GM23338 (cell line): Measurements from ENCODE around the gene KCNAB2.

Source experiments
- CREB1 ChIP-seq: fragments of 250-450 bp; sonication (Bioruptor Pico); IDR thresholded peaks from 2 replicates; pipeline ENCODE4 v1.5.0; 2020; ENCODE audit warnings: low read depth, mild to moderate bottlenecking, moderate library complexity
- EZH2 ChIP-seq: fragments of 200-600 bp; sonication (generic); IDR thresholded peaks from one replicate; pipeline ENCODE4 v1.8.0; 2017; ENCODE audit warnings: antibody characterized with exemption, mild to moderate bottlenecking, low read depth; ENCODE audit not compliant: unreplicated experiment
- EZH2phosphoT487 ChIP-seq: fragments of 200-600 bp; sonication (generic); IDR thresholded peaks from one replicate; pipeline ENCODE4 v1.8.1; 2018; ENCODE audit warnings: antibody characterized with exemption; ENCODE audit not compliant: unreplicated experiment
- JUNB ChIP-seq: IDR thresholded peaks from one replicate; pipeline ENCODE4 v1.6.1; 2016; ENCODE audit warnings: antibody characterized with exemption; ENCODE audit not compliant: unreplicated experiment
- NANOG ChIP-seq: IDR thresholded peaks from 2 replicates; pipeline ENCODE4 v1.6.1; 2016; ENCODE audit warnings: antibody characterized with exemption, borderline replicate concordance
- POLR2AphosphoS5 ChIP-seq: IDR thresholded peaks from 2 replicates; pipeline ENCODE4 v1.6.1; 2016; ENCODE audit warnings: antibody characterized with exemption, low read depth
- ZNF331 ChIP-seq: fragments of 250-450 bp; sonication (Bioruptor Pico); IDR thresholded peaks from 2 replicates; pipeline ENCODE4 v1.5.0; 2020; ENCODE audit warnings: low read depth, mild to moderate bottlenecking, moderate library complexity
- TF ChIP-seq, protein P1 (sequence below), 2 experiments: fragments of 200-600 bp in 1 of 2; sonication (generic) in 1 of 2; conservative IDR thresholded peaks; 2 replicates each; pipeline versions ENCODE4 v1.5.1 to v1.6.1; 2016 to 2017; ENCODE audit warnings: antibody characterized with exemption in 2 of 2, low read depth in 2 of 2, mild to moderate bottlenecking in 2 of 2, moderate library complexity in 1 of 2
- TF ChIP-seq, protein P2 (sequence below): IDR thresholded peaks from one replicate; pipeline ENCODE4 v1.6.1; 2018; ENCODE audit warnings: antibody characterized with exemption; ENCODE audit not compliant: unreplicated experiment

DNA sequence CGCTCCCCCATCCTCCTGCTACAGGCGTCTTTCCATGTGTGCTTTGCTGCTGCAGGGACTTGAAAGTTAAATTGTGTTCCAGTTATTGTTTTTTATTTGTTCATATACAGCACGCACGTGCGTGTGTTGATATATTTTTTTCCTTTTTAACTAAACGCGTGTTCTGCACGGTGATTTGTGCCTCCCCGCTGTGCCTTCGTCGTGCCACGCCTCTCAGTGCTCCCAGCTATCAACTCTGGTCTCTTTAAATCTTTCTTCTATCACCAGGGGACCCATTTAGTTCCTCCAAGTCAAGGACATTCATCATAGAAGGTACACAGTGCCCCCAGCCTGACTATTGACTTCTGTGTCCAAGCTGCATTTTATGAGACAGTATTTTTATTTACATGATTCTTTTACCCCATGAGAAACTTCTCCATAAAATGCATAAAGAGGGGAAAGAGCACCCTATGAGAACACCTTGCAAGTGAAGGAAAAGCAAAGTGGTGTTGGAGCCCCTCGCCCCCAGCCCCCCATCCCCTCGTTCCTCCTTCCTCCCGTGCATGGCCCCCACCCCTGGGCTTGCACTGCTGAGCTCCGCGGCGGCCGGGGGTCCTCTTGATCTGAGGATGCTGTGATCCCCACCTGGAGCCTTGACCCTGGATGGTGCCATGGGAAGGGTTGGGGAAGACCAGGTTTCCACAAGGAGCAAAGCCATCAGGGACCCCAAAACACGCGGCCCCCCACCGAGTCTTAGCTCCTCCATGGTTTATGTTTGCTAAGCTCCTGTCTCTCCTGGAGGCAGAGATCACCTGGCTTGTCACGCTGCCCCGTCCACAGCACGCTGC lies 45.5 kb downstream of the KCNAB2 start:
- TF ChIP-seq, protein P1, sequence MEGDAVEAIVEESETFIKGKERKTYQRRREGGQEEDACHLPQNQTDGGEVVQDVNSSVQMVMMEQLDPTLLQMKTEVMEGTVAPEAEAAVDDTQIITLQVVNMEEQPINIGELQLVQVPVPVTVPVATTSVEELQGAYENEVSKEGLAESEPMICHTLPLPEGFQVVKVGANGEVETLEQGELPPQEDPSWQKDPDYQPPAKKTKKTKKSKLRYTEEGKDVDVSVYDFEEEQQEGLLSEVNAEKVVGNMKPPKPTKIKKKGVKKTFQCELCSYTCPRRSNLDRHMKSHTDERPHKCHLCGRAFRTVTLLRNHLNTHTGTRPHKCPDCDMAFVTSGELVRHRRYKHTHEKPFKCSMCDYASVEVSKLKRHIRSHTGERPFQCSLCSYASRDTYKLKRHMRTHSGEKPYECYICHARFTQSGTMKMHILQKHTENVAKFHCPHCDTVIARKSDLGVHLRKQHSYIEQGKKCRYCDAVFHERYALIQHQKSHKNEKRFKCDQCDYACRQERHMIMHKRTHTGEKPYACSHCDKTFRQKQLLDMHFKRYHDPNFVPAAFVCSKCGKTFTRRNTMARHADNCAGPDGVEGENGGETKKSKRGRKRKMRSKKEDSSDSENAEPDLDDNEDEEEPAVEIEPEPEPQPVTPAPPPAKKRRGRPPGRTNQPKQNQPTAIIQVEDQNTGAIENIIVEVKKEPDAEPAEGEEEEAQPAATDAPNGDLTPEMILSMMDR (conservative IDR thresholded peaks at IDR 0.05; ENCODE audit: low read depth in 2 of 2) = no peak
- TF ChIP-seq EZH2phosphoT487 = no peak
- TF ChIP-seq EZH2 = no peak
- no peak for TF ChIP-seq POLR2AphosphoS5
- TF ChIP-seq, protein P2, sequence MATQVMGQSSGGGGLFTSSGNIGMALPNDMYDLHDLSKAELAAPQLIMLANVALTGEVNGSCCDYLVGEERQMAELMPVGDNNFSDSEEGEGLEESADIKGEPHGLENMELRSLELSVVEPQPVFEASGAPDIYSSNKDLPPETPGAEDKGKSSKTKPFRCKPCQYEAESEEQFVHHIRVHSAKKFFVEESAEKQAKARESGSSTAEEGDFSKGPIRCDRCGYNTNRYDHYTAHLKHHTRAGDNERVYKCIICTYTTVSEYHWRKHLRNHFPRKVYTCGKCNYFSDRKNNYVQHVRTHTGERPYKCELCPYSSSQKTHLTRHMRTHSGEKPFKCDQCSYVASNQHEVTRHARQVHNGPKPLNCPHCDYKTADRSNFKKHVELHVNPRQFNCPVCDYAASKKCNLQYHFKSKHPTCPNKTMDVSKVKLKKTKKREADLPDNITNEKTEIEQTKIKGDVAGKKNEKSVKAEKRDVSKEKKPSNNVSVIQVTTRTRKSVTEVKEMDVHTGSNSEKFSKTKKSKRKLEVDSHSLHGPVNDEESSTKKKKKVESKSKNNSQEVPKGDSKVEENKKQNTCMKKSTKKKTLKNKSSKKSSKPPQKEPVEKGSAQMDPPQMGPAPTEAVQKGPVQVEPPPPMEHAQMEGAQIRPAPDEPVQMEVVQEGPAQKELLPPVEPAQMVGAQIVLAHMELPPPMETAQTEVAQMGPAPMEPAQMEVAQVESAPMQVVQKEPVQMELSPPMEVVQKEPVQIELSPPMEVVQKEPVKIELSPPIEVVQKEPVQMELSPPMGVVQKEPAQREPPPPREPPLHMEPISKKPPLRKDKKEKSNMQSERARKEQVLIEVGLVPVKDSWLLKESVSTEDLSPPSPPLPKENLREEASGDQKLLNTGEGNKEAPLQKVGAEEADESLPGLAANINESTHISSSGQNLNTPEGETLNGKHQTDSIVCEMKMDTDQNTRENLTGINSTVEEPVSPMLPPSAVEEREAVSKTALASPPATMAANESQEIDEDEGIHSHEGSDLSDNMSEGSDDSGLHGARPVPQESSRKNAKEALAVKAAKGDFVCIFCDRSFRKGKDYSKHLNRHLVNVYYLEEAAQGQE = no peak
- TF ChIP-seq CREB1 (CRISPR knock-in tag) = no peak
- no peak for TF ChIP-seq JUNB
- no peak for TF ChIP-seq NANOG
- TF ChIP-seq ZNF331 (CRISPR knock-in tag) = no peak
